RWPE1 (cell line): Measurements from ENCODE around the gene FDX1.

Experiments
- CTCF ChIA-PET: fragments of 350-600 bp; sonication (Branson Sonifier 250); formaldehyde crosslinking; extraction: SDS; loops from one replicate; lab custom pipeline; 2021; lab: Yijun Ruan, JAX
- POLR2A ChIA-PET: fragments of 400-600 bp; formaldehyde crosslinking; extraction: SDS; loops from one replicate; lab custom pipeline; 2020; ENCODE audit warnings: antibody characterized with exemption; ENCODE audit not compliant: low non-redundant PET; lab: Yijun Ruan, JAX
- DNase-seq: peaks from one replicate; pipeline ENCODE4 v3.0.0; 2012; ENCODE audit warnings: low spot score
- H3K27ac ChIP-seq: fragments of 450-650 bp; 2 replicates; pipeline ENCODE4 v1.5.1; 2017
- TF ChIP-seq, protein P1 (sequence below): fragments of 450-650 bp; conservative IDR thresholded peaks from 2 replicates; pipeline ENCODE4 v1.5.1; 2017; ENCODE audit warnings: low read depth, mild to moderate bottlenecking

Gene FDX1

DNA sequence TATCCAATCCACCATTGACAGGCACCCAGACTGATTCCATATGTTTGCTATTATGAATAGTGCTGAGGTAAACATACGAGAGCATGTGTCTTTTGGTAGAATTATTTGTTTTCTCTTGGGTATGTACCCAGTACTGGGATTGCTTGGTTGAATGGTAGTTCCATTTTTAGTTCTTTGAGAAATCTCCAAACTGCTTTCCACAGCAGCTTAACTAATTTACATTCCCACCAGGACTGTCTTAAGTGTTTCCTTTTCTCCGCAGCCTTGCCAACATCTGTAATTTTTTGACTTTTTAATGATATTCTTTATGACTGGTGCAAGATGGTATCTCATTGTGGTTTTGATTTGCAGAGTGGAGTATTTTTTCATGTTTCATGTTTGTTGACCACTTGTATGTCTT, 8.3 kb downstream of the FDX1 start:
- TF ChIP-seq, protein P1, sequence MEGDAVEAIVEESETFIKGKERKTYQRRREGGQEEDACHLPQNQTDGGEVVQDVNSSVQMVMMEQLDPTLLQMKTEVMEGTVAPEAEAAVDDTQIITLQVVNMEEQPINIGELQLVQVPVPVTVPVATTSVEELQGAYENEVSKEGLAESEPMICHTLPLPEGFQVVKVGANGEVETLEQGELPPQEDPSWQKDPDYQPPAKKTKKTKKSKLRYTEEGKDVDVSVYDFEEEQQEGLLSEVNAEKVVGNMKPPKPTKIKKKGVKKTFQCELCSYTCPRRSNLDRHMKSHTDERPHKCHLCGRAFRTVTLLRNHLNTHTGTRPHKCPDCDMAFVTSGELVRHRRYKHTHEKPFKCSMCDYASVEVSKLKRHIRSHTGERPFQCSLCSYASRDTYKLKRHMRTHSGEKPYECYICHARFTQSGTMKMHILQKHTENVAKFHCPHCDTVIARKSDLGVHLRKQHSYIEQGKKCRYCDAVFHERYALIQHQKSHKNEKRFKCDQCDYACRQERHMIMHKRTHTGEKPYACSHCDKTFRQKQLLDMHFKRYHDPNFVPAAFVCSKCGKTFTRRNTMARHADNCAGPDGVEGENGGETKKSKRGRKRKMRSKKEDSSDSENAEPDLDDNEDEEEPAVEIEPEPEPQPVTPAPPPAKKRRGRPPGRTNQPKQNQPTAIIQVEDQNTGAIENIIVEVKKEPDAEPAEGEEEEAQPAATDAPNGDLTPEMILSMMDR = no peak
- ChIA-PET POLR2A (no interaction called here), CTCF (no interaction called here)
- no peak overlapping the region for H3K27ac ChIP-seq
- no peak for DNase-seq

DNA sequence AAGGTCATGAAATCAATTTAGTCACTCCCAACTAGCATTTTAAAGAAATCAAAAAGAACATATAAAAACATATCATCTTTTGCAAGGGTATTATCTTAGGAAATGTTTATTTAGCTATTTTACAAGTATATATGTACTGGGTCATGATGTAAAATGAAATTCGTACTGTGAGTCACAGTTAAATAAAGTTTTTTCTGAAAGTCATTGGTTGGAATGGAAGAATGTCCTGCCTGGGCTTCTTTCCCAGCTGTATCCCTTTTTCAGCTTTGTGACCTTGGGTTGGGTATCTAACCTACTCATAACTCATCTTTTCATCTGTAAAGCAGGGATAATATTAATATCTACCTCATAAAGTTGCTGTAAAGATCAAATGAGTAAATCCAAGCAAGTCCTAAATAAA, 15.7 kb downstream of the FDX1 start:
- POLR2A ChIA-PET = no interaction called here
- TF ChIP-seq, protein P1 = no peak
- no peak for DNase-seq
- H3K27ac ChIP-seq = no peak overlapping the region
- CTCF ChIA-PET = interaction anchor here (0.6 kb wide), 1 partner anchor 11 kb away, joined by 4 read pairs; no protein-coding TSS in a partner anchor

DNA sequence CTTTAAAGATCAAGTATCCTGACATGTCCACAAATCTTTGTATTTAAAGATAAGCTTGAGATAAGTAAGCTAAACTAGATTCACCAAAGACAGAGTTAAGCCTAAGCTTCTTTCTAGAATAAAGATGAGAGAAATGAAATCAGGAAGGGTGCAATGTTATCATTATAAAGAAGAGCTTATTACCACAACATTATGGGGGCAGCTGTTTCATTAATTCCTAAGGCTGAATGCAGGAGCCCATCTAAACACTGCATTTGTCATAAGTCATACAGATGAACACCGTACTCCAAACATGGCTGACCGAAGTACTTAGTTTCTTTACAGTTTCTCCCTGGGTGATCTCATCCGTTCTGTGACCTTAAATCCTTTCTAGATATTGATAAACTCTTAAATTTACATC, 16.3 kb downstream of the FDX1 start:
- no peak for DNase-seq
- ChIA-PET CTCF (interaction anchor here (0.6 kb wide), 2 partner anchors 11 to 478 kb away, joined by 3 to 4 read pairs; no protein-coding TSS in a partner anchor), POLR2A (no interaction called here)
- H3K27ac ChIP-seq = no peak overlapping the region
- TF ChIP-seq, protein P1 = no peak

DNA sequence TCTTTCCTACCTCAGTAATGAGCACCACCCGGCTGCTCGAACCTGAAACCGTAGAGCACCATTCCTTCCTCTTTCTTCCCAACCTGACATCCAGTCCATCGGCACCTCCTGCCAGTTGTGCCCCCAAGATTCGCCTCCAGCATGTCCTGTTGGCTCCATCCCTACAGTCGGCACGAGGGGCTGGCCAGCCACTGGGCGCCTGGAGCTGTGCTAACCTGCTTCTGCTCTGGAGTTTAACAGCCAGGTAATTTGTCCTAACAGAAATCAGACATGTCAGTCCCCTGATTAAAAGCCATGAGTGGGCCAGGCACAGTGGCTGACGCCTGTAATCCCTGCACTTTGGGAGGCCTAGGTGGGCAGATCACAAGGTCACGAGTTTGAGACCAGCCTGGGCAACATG, 16.8 kb downstream of the FDX1 start:
- TF ChIP-seq, protein P1 = no peak
- DNase-seq = no peak
- no peak overlapping the region for H3K27ac ChIP-seq
- CTCF ChIA-PET = interaction anchor here (0.6 kb wide), 2 partner anchors 121 to 477 kb away, joined by 3 read pairs; no protein-coding TSS in a partner anchor
- POLR2A ChIA-PET = no interaction called here

DNA sequence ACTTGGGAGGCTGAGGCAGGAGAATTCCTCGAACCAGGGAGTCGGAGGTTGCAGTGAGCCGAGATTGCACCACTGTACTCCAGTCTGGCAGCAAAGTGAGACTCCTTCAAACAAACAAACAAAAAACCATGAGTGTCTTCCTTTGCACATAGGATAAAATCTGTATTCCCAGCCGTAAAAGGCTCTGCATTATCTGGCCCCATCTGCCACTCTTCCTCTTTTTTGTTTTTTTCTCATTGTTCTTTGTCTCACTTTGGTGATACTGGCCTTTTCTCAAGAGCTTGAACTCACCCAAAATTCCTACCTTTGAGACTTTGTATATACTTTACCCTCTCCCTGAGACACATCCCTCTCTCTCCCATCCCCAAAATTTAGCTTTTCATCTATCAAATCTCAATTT, 17.6 kb downstream of the FDX1 start:
- POLR2A ChIA-PET = no interaction called here
- no peak for DNase-seq
- TF ChIP-seq, protein P1 = no peak
- no peak overlapping the region for H3K27ac ChIP-seq
- CTCF ChIA-PET = interaction anchor here (0.6 to 0.9 kb wide), 3 partner anchors 120 to 402 kb away, joined by 3 read pairs; no protein-coding TSS in a partner anchor

DNA sequence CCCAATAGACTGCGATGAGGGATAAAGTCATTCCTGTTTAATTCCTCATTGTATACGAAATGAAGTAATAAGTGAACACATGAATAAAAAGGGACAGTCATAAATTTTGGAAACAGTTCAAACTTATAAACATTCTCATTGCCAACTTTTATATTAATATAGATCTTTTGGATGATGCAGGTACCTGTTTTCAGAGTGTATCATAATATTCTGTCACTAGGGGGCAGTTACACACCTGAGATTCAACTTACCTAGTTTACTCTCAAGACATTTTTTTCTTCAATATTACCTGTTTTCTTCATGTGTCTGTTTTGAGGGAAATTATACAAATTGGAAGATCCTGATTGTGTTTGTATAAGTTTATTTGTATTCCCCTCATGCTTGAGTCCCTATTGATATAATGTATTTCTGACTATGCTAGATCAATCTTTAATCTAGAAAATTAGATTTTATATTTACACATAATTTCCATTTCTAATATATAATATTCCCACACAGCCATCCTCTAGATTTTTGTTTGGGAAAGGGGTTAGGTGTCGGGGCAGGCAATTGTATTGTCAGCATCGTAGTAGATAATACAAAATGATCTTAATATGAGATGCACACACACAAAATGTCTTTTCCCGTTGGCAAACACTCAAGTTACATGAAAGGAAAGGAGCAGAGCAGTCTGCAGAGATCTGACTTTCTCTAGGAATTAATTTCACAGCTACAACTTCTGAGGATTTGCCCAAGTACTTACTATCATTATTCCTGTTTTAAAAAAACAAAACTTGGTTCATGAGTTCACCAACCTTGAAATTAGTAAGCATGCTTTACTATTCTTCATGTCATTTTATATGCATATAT, 18.4 kb downstream of the FDX1 start:
- DNase-seq = no peak
- ChIA-PET CTCF (interaction anchor here (0.7 to 0.9 kb wide), 3 partner anchors 21 to 157 kb away, joined by 3 read pairs; no protein-coding TSS in a partner anchor), POLR2A (no interaction called here)
- TF ChIP-seq, protein P1 = peak; percentile 65; the same call in 1 of the 2 replicates
- no peak overlapping the region for H3K27ac ChIP-seq
